GM18499 (cell line): ENCODE measurements around the gene TNK2.

ENCODE experiments used
- ATAC-seq: cut with Tn5 transposase; IDR thresholded peaks from one replicate; pipeline ENCODE4 v1.9.1; 2021; ENCODE audit warnings: moderate number of reproducible peaks; ENCODE audit not compliant: insufficient read depth, unreplicated experiment

TNK2 gene

GRCh38 chr3:195900436-195901355 lies 7.7 kb downstream of the TNK2 start:
- ATAC-seq, result no peak

- no peak for ATAC-seq
These were observed 8.5 kb downstream of the TNK2 start for GRCh38 chr3:195899701-195900435.

- ATAC-seq, result no peak
These were observed 10.4 kb downstream of the TNK2 start for GRCh38 chr3:195897853-195898415.

GRCh38 chr3:195897081-195897852 lies 11.1 kb downstream of the TNK2 start:
- no peak for ATAC-seq

- ATAC-seq, result no peak
These were observed 11.8 kb downstream of the TNK2 start for GRCh38 chr3:195896361-195897080.

- ATAC-seq, result no peak
These were observed 12.4 kb downstream of the TNK2 start for GRCh38 chr3:195895861-195896360.

GRCh38 chr3:195895078-195895860 lies 13.1 kb downstream of the TNK2 start:
- no peak for ATAC-seq

- ATAC-seq, result no peak
These were observed 14.4 kb downstream of the TNK2 start for GRCh38 chr3:195893916-195894465.

- ATAC-seq, result no peak
These were observed 14.8 kb downstream of the TNK2 start for GRCh38 chr3:195893516-195893915.

- ATAC-seq, result no peak
These were observed 15.3 kb downstream of the TNK2 start for GRCh38 chr3:195893044-195893395.

GRCh38 chr3:195892105-195893043 lies 16.0 kb downstream of the TNK2 start:
- ATAC-seq, result no peak

- no peak for ATAC-seq
These were observed 16.8 kb downstream of the TNK2 start for GRCh38 chr3:195891431-195892104.

GRCh38 chr3:195889870-195890295 lies 18.5 kb downstream of the TNK2 start:
- no peak for ATAC-seq

GRCh38 chr3:195888981-195889869 lies 19.1 kb downstream of the TNK2 start:
- no peak for ATAC-seq

- ATAC-seq, result no peak
These were observed 20.0 kb downstream of the TNK2 start for GRCh38 chr3:195888311-195888761.

- ATAC-seq, result no peak
These were observed 20.7 kb downstream of the TNK2 start for GRCh38 chr3:195887670-195888069.
